ENCODE data around the gene PBRM1.
A peak's percentile ranks its signal among the peaks of the same experiment; 100 is the strongest.
"Not testable (repeated sequence)": the region's sequence is repeated elsewhere in the genome, so short reads cannot be mapped to it uniquely, and the experiment has no call there.

Gene PBRM1

GRCh38 chr3:52704611-52705437 is 19.1 kb upstream of the PBRM1 start:
- DNase-seq: peak; percentile 64

GRCh38 chr3:52703341-52703740 is 17.6 kb upstream of the PBRM1 start:
- no peak for DNase-seq

GRCh38 chr3:52697632-52697965 is 11.9 kb upstream of the PBRM1 start:
- DNase-seq: no peak

GRCh38 chr3:52696830-52697631 is 11.3 kb upstream of the PBRM1 start:
- no peak for DNase-seq

GRCh38 chr3:52695798-52696671 is 10.3 kb upstream of the PBRM1 start:
- DNase-seq: no peak

GRCh38 chr3:52694528-52695189 is 8.9 kb upstream of the PBRM1 start:
- DNase-seq: no peak

GRCh38 chr3:52693071-52693470 is 7.4 kb upstream of the PBRM1 start:
- no peak for DNase-seq

- DNase-seq: no peak
Observed at GRCh38 chr3:52690560-52690959, 4.8 kb upstream of the PBRM1 start.

GRCh38 chr3:52689151-52689550 is 3.4 kb upstream of the PBRM1 start:
- no peak for DNase-seq

GRCh38 chr3:52688266-52688665 is 2.6 kb upstream of the PBRM1 start:
- DNase-seq: no peak

GRCh38 chr3:52685285-52685708 is 416 bp downstream of the PBRM1 start:
- peak; percentile 92 for DNase-seq

- no peak for DNase-seq
Observed at GRCh38 chr3:52684184-52684583, 1.5 kb downstream of the PBRM1 start.

GRCh38 chr3:52683611-52684010 is 2.1 kb downstream of the PBRM1 start:
- no peak for DNase-seq

GRCh38 chr3:52682016-52682415 is 3.7 kb downstream of the PBRM1 start:
- DNase-seq: peak; percentile 65

- DNase-seq: no peak
Observed at GRCh38 chr3:52681596-52681995, 4.1 kb downstream of the PBRM1 start.

- no peak for DNase-seq
Observed at GRCh38 chr3:52679811-52680210, 5.9 kb downstream of the PBRM1 start.

GRCh38 chr3:52679199-52679538 is 6.5 kb downstream of the PBRM1 start:
- DNase-seq: no peak

- no peak for DNase-seq
Observed at GRCh38 chr3:52678265-52679198, 7.2 kb downstream of the PBRM1 start.

GRCh38 chr3:52676201-52676600 is 9.5 kb downstream of the PBRM1 start:
- DNase-seq: not testable (repeated sequence)

GRCh38 chr3:52671676-52672075 is 14.0 kb downstream of the PBRM1 start:
- no peak for DNase-seq
